ENCODE measurements around the gene ZNF679. TPM values are rescaled to one million over a fixed set of nuclear protein-coding genes. Genes with fewer than 3 reads are reported as not detected.
"Not testable (repeated sequence)": the region's sequence is repeated elsewhere in the genome, so short reads cannot be mapped to it uniquely, and the experiment has no call there.

Gene ZNF679
- total RNA-seq (2021; ENCODE audit: unreplicated experiment) (not detected), Bru-seq, nascent RNA (not detected), BruChase-seq, experiment 1, labeled RNA remaining after a 6-hour chase (not detected), BruChase-seq, experiment 2, labeled RNA remaining after a 2-hour chase (not detected)
- polyA plus RNA-seq (2012): not detected in 2 replicates
- long read RNA-seq: 0 reads

DNA sequence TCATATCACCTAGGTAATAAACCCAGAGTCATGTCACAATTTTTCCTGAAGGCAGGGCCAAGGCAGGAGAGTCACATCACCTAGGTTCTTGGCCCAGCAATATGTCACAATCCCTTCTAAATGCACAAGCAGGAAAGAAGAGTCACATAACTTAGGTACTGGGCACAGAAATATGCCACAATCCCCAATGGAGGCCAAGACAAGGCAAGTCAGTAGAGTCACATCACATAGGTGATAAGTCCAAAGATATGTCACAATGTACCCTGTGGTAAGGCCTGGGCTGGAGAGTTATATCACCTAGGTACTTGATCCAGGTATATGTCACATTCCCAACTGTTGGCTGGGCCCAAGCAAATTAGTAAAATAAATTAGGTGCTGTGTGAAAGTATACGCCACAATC lies at the start of gene ZNF679:
Gene ZNF679, plus strand, starts transcription at position 301 of the 400 bp plus-strand sequence. CDS start 20,644 bp downstream, outside the sequence.
- H3K36me3 ChIP-seq (ENCODE audit: control insufficient read depth in 1 of 2, insufficient read depth in 2 of 2, low read length in 2 of 2); H3K9me2 ChIP-seq (ENCODE audit: insufficient read depth); H3K4me3 ChIP-seq (replicated peaks in 1 of 2; ENCODE audit: low read depth in 1 of 2, low read length in 2 of 2); H3K4me1 ChIP-seq (ENCODE audit: control insufficient read depth in 1 of 2, insufficient read depth in 2 of 2, low read length in 2 of 2); CTCF ChIA-PET; H4K20me1 ChIP-seq (ENCODE audit: insufficient read depth); BruUV-seq (replicated peaks); H3K79me2 ChIP-seq (ENCODE audit: insufficient read depth, low read length); H3K27ac ChIP-seq (ENCODE audit: low read depth, low read length); H3K27me3 ChIP-seq (ENCODE audit: insufficient read depth, low read length); RAD21 ChIA-PET (ENCODE audit: low non-redundant PET in 1 of 2, low total read pairs in 2 of 2, uncharacterized antibody in 2 of 2, unreplicated experiment in 2 of 2); H2AFZ ChIP-seq (ENCODE audit: low read depth, low read length, poor library complexity, severe bottlenecking); H3K4me2 ChIP-seq (ENCODE audit: low read length); DNase-seq (ENCODE audit: low read depth, low spot score); ATAC-seq; H3K9ac ChIP-seq (ENCODE audit: low read length); intact Hi-C loops (cut with micrococcal nuclease); POLR2A ChIA-PET: not testable (repeated sequence)
- H3K9me3 ChIP-seq (ENCODE audit: control insufficient read depth in 1 of 2, insufficient read depth in 1 of 2, low read depth in 1 of 2, low read length in 2 of 2): peaks cover 9 to 12% of the 10 kb centered on the region in 2 experiments; a peak in 2 of 4 replicates

- Histone ChIP-seq H3K9me2 (ENCODE audit: insufficient read depth) (no peaks in the 10 kb centered on the region), H3K27me3 (ENCODE audit: insufficient read depth, low read length) (no peaks in the 10 kb centered on the region), H3K36me3 (ENCODE audit: control insufficient read depth in 1 of 2, insufficient read depth in 2 of 2, low read length in 2 of 2) (no peaks in the 10 kb centered on the region), H2AFZ (ENCODE audit: low read depth, low read length, poor library complexity, severe bottlenecking) (no peak overlapping the region), H3K9ac (ENCODE audit: low read length) (no peak overlapping the region), H4K20me1 (ENCODE audit: insufficient read depth) (no peaks in the 10 kb centered on the region; the same call in 1 of the 2 replicates), H3K79me2 (ENCODE audit: insufficient read depth, low read length) (no peaks in the 10 kb centered on the region), H3K4me3 (replicated peaks in 1 of 2; ENCODE audit: low read depth in 1 of 2, low read length in 2 of 2) (no peak overlapping the region), H3K27ac (ENCODE audit: low read depth, low read length) (no peak overlapping the region), H3K4me2 (ENCODE audit: low read length) (no peak overlapping the region), H3K4me1 (ENCODE audit: control insufficient read depth in 1 of 2, insufficient read depth in 2 of 2, low read length in 2 of 2) (no peaks in the 10 kb centered on the region), H3K9me3 (ENCODE audit: control insufficient read depth in 1 of 2, insufficient read depth in 1 of 2, low read depth in 1 of 2, low read length in 2 of 2) (peaks cover 4 to 10% of the 10 kb centered on the region in 2 experiments; a peak in 2 of 4 replicates)
- ATAC-seq (no peak), DNase-seq (ENCODE audit: low read depth, low spot score) (no peak)
- CTCF ChIA-PET: no interaction called here
- RAD21 ChIA-PET (ENCODE audit: low non-redundant PET in 1 of 2, low total read pairs in 2 of 2, uncharacterized antibody in 2 of 2, unreplicated experiment in 2 of 2): no interaction called here
- POLR2A ChIA-PET: no interaction called here
- intact Hi-C loops (cut with micrococcal nuclease): loop anchor here (5.0 kb wide), 1 partner anchor 436 kb away; no protein-coding TSS in a partner anchor
- BruUV-seq (replicated peaks): no TSS peak
- TF ChIP-seq ELF1 (IDR thresholded peaks at IDR 0.05; ENCODE audit: borderline replicate concordance, low read depth): no peak
- TF ChIP-seq, protein P1, sequence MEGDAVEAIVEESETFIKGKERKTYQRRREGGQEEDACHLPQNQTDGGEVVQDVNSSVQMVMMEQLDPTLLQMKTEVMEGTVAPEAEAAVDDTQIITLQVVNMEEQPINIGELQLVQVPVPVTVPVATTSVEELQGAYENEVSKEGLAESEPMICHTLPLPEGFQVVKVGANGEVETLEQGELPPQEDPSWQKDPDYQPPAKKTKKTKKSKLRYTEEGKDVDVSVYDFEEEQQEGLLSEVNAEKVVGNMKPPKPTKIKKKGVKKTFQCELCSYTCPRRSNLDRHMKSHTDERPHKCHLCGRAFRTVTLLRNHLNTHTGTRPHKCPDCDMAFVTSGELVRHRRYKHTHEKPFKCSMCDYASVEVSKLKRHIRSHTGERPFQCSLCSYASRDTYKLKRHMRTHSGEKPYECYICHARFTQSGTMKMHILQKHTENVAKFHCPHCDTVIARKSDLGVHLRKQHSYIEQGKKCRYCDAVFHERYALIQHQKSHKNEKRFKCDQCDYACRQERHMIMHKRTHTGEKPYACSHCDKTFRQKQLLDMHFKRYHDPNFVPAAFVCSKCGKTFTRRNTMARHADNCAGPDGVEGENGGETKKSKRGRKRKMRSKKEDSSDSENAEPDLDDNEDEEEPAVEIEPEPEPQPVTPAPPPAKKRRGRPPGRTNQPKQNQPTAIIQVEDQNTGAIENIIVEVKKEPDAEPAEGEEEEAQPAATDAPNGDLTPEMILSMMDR (IDR thresholded peaks at IDR 0.05 in 2 of 3, conservative IDR thresholded peaks at IDR 0.05 in 1 of 3; ENCODE audit: borderline replicate concordance in 1 of 3, insufficient read depth in 1 of 3, low read depth in 2 of 3, low read length in 2 of 3): peak in 2 of 3 experiments; percentile 30 to 51; a peak in 4 of 6 replicates
Measured at GRCh38 chr7:64180989-64181388, 47.3 kb upstream of the ZNF679 start.

All from HCT116 (cell line).